H1 (cell line): ENCODE results near the gene LSR. TPM values are rescaled to one million over a fixed set of nuclear protein-coding genes. Genes with fewer than 3 reads are reported as not detected.

Experiments
- polyA plus RNA-seq, 7 experiments: library from polyadenylated mRNA; depleted of rRNA in 3 of 7; stranded (reverse) in 5 of 7; unstranded in 2 of 7; fragments of >200 nt in 5 of 7; fragments of 200-250 nt in 2 of 7; gene quantifications; 1 replicate in 5 of 7; 2 replicates in 1 of 7; 4 replicates in 1 of 7; pipeline versions ENCODE4 v1.2.1 to v1.2.3, GENCODE V29; 2011 to 2013; ENCODE audit warnings: missing spikeins in 2 of 7, mixed read lengths in 2 of 7
- total RNA-seq: library from RNA; stranded (reverse); fragmentation: NEBNext Ultra II Directional; extraction: Animal tissue kit (Norgen Biotek cat#: 25700); gene quantifications from 2 replicates; pipeline ENCODE4 v1.2.1, GENCODE V29; 2021

The LSR gene
- total and polyA plus RNA-seq, 2 of the 8 experiments (the other 6 are each of a cell fraction or from before 2014, with no cell fraction given) = 159 to 186 TPM

Other genes starting within 250 kb of the LSR start
- gene GRAMD1A, start 248.7 kb upstream of the LSR start, total RNA-seq = 152 and 154 TPM in 2 replicates
- gene GRAMD1A, start 248.7 kb upstream of the LSR start, polyA plus RNA-seq (2011; rRNA removed) = 113 and 176 TPM in 2 replicates
- gene SCN1B, start 218.5 kb upstream of the LSR start, total RNA-seq = 3.3 and 3.5 TPM in 2 replicates
- 3.1 and 4.1 TPM in 2 replicates for gene SCN1B, start 218.5 kb upstream of the LSR start, polyA plus RNA-seq (2011; rRNA removed)
- 12.3 and 14.7 TPM in 2 replicates for gene HPN, start 207.3 kb upstream of the LSR start, total RNA-seq
- gene HPN, start 207.3 kb upstream of the LSR start, polyA plus RNA-seq (2011; rRNA removed) = 33.7 and 49.9 TPM in 2 replicates
- gene FXYD3, start 133.2 kb upstream of the LSR start, total RNA-seq = 0.86 TPM in 1 of 2 replicates, not detected in the other
- gene FXYD3, start 133.2 kb upstream of the LSR start, polyA plus RNA-seq (2011; rRNA removed) = 0.09 and 0.33 TPM in 2 replicates
- 2.0 and 2.9 TPM in 2 replicates for gene LGI4, start 113.9 kb upstream of the LSR start, total RNA-seq
- 8.2 and 9.4 TPM in 2 replicates for gene LGI4, start 113.9 kb upstream of the LSR start, polyA plus RNA-seq (2011; rRNA removed)
- 8.1 and 10.3 TPM in 2 replicates for gene FXYD1, start 110.2 kb upstream of the LSR start, total RNA-seq
- 1.6 and 3.3 TPM in 2 replicates for gene FXYD1, start 110.2 kb upstream of the LSR start, polyA plus RNA-seq (2011; rRNA removed)
- 14.3 and 15.4 TPM in 2 replicates for gene FXYD7, start 105.7 kb upstream of the LSR start, total RNA-seq
- 12.1 and 17.5 TPM in 2 replicates for gene FXYD7, start 105.7 kb upstream of the LSR start, polyA plus RNA-seq (2011; rRNA removed)
- 99.0 and 104 TPM in 2 replicates for gene FXYD5, start 94.3 kb upstream of the LSR start, total RNA-seq
- 167 and 191 TPM in 2 replicates for gene FXYD5, start 94.3 kb upstream of the LSR start, polyA plus RNA-seq (2011; rRNA removed)
- gene FAM187B, start 20.3 kb upstream of the LSR start, total RNA-seq = not detected in 2 replicates
- gene FAM187B, start 20.3 kb upstream of the LSR start, polyA plus RNA-seq (2011; rRNA removed) = 0.09 TPM in 1 of 2 replicates, not detected in the other
- 109 and 113 TPM in 2 replicates for gene USF2, start 20.0 kb downstream of the LSR start, total RNA-seq
- 74.1 and 119 TPM in 2 replicates for gene USF2, start 20.0 kb downstream of the LSR start, polyA plus RNA-seq (2011; rRNA removed)
- not detected in 2 replicates for gene HAMP, start 33.5 kb downstream of the LSR start, total RNA-seq
- gene HAMP, start 33.5 kb downstream of the LSR start, polyA plus RNA-seq (2011; rRNA removed) = 0.06 and 0.08 TPM in 2 replicates
- 0.46 and 1.3 TPM in 2 replicates for gene MAG, start 43.2 kb downstream of the LSR start, total RNA-seq
- 0.20 and 0.72 TPM in 2 replicates for gene MAG, start 43.2 kb downstream of the LSR start, polyA plus RNA-seq (2011; rRNA removed)
- 0.54 and 0.60 TPM in 2 replicates for gene CD22, start 80.2 kb downstream of the LSR start, total RNA-seq
- 0.06 and 0.42 TPM in 2 replicates for gene CD22, start 80.2 kb downstream of the LSR start, polyA plus RNA-seq (2011; rRNA removed)
- gene FFAR1, start 98.9 kb downstream of the LSR start, total RNA-seq = not detected in 2 replicates
- gene FFAR1, start 98.9 kb downstream of the LSR start, polyA plus RNA-seq (2011; rRNA removed) = not detected in 2 replicates
- gene FFAR3, start 109.5 kb downstream of the LSR start, total RNA-seq = not detected in 2 replicates
- gene FFAR3, start 109.5 kb downstream of the LSR start, polyA plus RNA-seq (2011; rRNA removed) = 0.24 TPM in 1 of 2 replicates, not detected in the other
- not detected in 2 replicates for gene GPR42, start 122.1 kb downstream of the LSR start, total RNA-seq
- not detected in 2 replicates for gene GPR42, start 122.1 kb downstream of the LSR start, polyA plus RNA-seq (2011; rRNA removed)
- gene FFAR2, start 199.3 kb downstream of the LSR start, total RNA-seq = not detected in 2 replicates
- not detected in 2 replicates for gene FFAR2, start 199.3 kb downstream of the LSR start, polyA plus RNA-seq (2011; rRNA removed)
- 0.69 and 1.0 TPM in 2 replicates for gene KRTDAP, start 241.5 kb downstream of the LSR start, total RNA-seq
- 0.88 and 1.1 TPM in 2 replicates for gene KRTDAP, start 241.5 kb downstream of the LSR start, polyA plus RNA-seq (2011; rRNA removed)